Sigmoid colon (tissue), 4 donors: ENCODE measurements around the gene ABCC1.
"Not testable (repeated sequence)": the region's sequence is repeated elsewhere in the genome, so short reads cannot be mapped to it uniquely, and the experiment has no call there.

Experiments
- CTCF ChIP-seq, 4 experiments: fragments of 450-650 bp in 3 of 4; fragments of 200-600 bp in 1 of 4; IDR thresholded peaks; one replicate each; pipeline ENCODE4 v1.5.1; 2016 to 2019; ENCODE audit warnings: antibody characterized with exemption in 4 of 4, mild to moderate bottlenecking in 3 of 4, moderate library complexity in 2 of 4
- POLR2A ChIP-seq, 2 donors: fragments of 450-650 bp; IDR thresholded peaks; one replicate each; pipeline ENCODE4 v1.6.1; 2016; ENCODE audit warnings: antibody characterized with exemption in 2 of 2, mild to moderate bottlenecking in 2 of 2, moderate library complexity in 2 of 2
- POLR2AphosphoS5 ChIP-seq, 4 donors: sonication (generic); formaldehyde crosslinking; IDR thresholded peaks; one replicate each; pipeline ENCODE4 v1.6.1; 2017; ENCODE audit warnings: antibody characterized with exemption in 4 of 4

DNA sequence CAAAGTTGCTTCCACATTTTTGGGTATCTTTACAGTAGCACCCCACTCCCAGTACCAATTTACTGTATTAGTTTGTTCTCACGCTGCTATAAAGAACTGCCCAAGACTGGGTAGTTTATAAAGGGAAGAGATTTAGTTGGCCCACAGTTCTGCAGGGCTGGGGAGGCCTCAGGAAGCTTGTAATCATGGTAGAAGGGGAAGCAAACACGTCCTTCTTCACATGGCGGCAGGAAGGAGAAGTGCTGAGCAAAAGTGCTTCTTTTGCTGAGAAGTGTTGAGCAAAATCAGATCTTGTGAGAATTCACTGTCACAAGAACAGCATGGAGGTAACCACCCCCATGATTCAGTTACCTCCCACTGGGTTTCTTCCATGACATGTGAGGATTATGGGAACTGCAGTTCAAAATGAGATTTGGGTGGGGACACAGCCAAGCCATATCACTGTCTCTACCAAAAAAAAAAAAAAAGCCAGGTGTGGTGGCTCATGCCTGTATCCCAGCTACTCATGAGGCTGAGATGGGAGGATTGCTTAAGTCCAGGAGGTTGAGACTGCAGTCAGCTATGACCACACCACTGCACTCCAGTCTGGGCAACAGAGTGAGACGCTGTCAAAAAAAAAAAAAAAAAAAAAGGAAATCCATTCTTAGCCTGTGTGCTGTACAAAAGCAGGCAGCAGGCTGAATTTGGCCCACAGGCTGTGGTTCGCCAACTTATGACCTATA is 32.9 kb downstream of the ABCC1 start:
- not testable (repeated sequence) for TF ChIP-seq CTCF, POLR2A, POLR2AphosphoS5 (IDR thresholded peaks at IDR 0.05)
